Tibial nerve (tissue), 3 donors: ENCODE results near the gene FANCC.

Source experiments
- CTCF ChIP-seq, 5 experiments: fragments of 200-600 bp in 3 of 5; fragments of 450-650 bp in 2 of 5; sonication (generic) in 3 of 5; IDR thresholded peaks; one replicate each; pipeline ENCODE4 v1.5.1; 2016 to 2019; ENCODE audit warnings: antibody characterized with exemption in 5 of 5, mild to moderate bottlenecking in 3 of 5, moderate library complexity in 2 of 5
- POLR2A ChIP-seq, 2 donors: fragments of 450-650 bp; IDR thresholded peaks; one replicate each; pipeline ENCODE4 v1.6.1; 2017; ENCODE audit warnings: antibody characterized with exemption in 2 of 2, mild to moderate bottlenecking in 2 of 2, moderate library complexity in 2 of 2

DNA sequence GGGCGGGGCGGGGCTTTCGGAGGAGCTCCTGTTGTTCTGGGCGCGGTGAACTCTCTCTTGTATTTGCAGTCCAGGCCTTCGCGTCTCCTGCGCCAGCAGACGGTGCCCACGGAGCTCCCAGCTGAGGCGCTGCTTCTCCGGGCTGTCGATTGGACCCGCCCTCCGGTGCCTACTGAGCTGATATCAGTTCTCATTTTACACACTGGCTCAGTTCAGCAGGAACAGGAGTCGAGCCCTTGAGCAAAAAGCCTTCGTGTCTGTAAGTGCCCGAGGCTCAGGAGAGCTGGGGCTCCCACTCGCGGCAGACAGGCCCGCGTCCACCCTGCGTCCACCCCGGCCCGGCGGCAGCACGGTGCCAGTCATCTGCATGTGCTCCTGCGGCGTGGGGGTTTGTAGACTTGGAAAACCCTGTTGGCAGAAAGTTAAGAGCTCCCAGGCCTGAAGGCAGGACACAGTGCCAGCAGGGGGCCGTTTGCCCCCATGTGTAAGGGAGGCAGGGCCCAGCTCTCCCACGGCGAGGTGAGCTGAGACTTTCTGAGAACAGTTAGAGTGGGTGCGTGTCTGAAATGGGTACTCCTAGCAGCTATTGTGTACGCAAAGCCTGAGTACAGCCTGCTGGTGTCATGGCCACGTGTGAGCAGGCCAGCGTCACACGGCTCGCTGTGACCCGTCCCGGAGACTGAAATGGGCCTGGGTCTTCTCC, 231.5 kb downstream of the FANCC start:
- no peak for TF ChIP-seq CTCF (IDR thresholded peaks at IDR 0.05)
- TF ChIP-seq POLR2A (IDR thresholded peaks at IDR 0.05): no peak
